Spleen (tissue), 3 donors: ENCODE data around the gene NMNAT2.

Experiments used
- POLR2A ChIP-seq, 3 donors: fragments of 450-650 bp; IDR thresholded peaks; one replicate each; pipeline ENCODE4 v1.5.1; 2017; ENCODE audit warnings: antibody characterized with exemption in 3 of 3, mild to moderate bottlenecking in 1 of 3
- POLR2AphosphoS5 ChIP-seq, 3 donors: sonication (generic); formaldehyde crosslinking; IDR thresholded peaks; one replicate each; pipeline ENCODE4 v1.5.1; 2017; ENCODE audit warnings: antibody characterized with exemption in 3 of 3

DNA sequence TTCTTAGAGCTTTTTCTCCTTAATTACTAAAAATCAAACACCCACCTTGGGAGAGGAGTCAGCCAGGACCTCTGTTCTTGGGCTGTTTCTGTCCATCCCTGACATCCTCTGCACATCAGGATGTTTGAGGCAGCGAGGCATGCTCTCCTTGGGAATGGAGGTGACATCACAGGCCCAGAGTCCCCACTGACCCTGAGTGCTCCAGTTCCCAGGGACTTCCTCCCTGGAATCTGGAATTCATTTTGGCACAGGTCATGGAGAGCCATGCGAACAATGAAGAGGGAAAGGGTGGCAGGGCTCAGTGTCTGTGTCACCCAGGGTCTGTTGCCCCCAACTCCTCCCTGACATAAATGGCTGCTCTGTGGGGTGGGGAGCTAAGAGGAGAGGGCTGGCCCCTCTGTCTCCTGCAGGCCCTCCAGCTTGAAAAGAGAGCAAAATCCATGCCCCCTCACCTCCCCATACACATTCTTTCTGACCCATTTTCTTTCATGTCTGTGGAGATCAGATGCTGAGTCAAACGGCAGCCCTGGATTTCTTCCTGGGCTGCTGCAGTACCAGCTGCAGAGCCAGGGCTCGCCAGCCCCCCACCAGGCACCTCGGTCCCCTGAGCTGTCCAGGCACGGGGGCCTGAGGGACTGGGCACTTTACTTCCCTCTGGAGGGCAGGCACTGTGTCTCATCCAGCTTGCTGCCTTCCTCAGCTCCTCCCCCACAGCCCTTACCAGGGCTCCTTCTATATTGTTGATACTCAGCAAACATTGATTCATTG, 102.0 kb downstream of the NMNAT2 start:
- no peak for TF ChIP-seq POLR2AphosphoS5 (IDR thresholded peaks at IDR 0.05)
- TF ChIP-seq POLR2A (IDR thresholded peaks at IDR 0.05), result no peak
